ENCODE measurements around the gene ATP10B.
"Not testable (repeated sequence)": the region's sequence is repeated elsewhere in the genome, so short reads cannot be mapped to it uniquely, and the experiment has no call there.

The ATP10B gene
- 0 reads per million in 2 donors for total RNA-seq

GRCh38 chr5:160852049-160852448 is at the start of gene ATP10B:
Gene ATP10B, minus strand, starts transcription at chr5:160852211. Its CDS starts 164,137 bp downstream, at chr5:160688074.
- DNase-seq, result no peak

DNA sequence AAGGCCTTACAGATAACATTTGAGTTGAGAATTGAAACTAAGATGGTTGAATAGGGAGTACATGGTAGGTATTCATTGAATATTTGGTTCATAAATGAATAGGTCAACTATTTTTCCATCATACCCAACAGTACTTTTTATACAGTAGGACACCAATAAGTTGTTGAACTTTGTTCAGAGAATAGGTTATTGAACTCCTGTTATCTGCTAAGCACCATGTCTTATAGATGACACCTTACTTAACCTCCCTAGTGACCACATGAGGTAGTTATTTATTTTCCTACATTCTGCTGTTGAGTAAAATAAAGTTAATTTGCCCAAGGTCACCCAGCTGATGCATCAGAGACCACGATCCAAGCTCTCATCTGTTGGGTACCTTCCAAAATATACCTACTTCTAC is 49.6 kb upstream of the ATP10B start:
- DNase-seq, result no peak

DNA sequence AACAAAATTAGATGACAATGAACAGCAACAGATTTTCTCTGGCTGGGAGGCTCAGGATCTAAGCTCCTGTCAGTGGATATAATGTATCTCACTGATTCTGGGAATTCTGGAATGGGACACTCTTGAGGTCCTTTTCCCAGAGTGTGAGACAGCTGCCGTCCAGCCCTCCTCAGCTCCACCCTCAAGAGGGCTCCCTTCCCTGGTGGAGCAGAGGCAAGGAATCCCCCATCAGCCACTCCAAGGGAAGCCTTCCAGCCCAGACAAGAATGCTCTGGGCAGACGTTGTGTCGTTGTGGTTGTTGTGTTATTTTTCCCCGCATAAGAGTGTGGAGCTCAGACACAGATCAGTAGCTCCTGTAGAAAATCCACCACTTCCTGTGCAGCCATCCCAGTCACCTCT is 47.7 kb upstream of the ATP10B start:
- DNase-seq, result no peak

- DNase-seq, result not testable (repeated sequence)
These were observed 41.4 kb upstream of the ATP10B start for GRCh38 chr5:160893180-160893964.

GRCh38 chr5:160887780-160888179 is 35.8 kb upstream of the ATP10B start:
- DNase-seq, result no peak

DNA sequence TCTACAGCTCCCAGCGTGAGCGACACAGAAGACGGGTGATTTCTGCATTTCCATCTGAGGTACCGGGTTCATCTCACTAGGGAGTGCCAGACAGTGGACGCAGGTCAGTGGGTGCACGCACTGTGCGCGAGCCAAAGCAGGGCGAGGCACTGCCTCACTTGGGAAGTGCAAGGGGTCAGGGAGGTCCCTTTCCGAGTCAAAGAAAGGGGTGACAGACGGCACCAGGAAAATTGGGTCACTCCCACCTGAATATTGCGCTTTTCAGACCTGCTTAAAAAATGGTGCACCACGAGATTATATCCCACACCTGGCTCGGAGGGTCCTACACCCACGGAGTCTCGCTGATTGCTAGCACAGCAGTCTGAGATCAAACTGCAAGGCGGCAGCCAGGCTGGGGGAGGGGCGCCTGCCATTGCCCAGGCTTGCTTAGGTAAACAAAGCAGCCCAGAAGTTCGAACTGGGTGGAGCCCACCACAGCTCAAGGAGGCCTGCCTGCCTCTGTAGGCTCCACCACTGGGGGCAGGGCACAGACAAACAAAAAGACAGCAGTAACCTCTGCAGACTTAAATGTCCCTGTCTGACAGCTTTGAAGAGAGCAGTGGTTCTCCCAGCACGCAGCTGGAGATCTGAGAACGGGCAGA is 21.7 kb upstream of the ATP10B start:
- DNase-seq, result not testable (repeated sequence)

DNA sequence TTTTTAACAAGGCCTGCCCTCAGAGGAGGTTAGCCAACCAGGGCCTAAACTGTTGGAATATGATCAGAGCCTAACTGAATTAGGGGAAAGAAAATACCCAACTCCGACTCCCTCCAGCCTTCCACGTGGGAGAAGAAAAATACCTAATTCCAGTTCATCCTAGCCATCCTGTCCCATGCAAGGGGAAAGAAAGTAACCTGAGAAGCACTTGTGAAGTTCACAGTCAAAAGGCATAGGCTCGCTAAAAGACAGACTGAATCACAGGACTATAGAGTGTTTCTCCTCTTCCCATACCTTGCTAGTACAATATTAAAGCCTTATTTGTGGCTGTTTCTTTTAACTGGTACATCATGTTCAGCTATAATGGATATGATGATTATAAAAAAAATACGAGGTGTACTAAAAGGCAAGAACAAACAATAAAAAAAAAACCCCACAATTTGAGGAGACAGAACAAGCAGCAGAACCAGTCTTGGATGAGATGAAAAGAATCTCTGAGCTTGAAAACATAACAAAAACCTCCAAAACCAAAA is 18.0 kb upstream of the ATP10B start:
- no peak for DNase-seq

DNA sequence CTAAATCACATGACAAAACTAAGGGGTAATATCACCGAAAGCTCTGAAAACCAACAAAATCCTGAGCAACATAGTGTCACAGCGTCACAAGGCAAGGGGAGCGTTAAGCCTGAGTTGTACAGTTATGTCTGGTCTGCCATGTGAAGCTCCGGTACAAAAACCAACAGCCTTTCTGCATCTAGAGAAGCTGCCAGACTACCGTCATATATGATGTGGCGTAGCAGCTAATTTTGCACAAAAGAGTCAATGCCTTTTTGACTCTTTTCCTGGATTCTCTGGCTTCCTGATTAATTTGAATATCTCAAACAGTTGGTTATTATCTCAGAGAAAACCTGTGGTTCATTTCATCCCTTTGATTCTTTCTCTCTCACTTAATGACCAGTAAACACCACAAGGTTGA is 16.0 kb upstream of the ATP10B start:
- DNase-seq, result no peak

DNA sequence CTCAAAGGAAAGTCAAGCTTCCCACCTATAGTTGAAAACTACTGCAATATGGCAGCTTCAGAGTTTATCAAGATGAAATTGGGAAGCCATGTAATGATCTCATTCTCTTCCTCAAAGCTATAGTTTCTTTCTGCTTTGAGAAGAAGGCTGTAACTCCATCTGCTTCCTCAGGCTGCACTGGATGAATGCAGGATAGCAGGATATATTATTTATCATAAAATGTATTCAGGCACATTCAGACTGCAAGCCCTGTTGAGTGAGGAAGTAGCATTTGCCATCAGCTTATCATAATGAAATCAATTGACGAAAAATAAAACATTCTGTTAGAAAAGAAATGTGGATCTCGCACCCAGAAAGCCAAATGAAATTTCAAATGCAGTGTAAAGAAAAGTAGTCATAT is 560 bp downstream of the ATP10B start:
- DNase-seq, result no peak

DNA sequence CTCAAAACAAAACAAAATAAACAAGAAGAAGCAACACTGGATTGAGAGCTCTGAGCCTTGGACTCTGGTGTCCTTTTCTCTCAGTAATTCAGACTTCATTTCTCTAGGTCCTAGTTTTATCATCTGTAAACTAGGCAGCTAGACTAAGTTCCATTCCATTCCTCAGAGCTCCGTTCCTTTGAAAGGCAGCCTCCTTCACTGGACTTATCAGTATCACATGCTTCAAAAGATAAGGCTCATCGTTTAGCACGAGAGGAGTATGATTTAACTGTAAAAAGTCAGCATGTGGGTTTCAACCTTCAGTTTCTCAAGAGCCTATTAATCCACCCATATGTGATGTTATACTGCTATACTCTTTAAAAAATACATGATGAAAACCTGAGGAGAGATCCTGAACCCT is 1.6 kb downstream of the ATP10B start:
- DNase-seq, result no peak

DNA sequence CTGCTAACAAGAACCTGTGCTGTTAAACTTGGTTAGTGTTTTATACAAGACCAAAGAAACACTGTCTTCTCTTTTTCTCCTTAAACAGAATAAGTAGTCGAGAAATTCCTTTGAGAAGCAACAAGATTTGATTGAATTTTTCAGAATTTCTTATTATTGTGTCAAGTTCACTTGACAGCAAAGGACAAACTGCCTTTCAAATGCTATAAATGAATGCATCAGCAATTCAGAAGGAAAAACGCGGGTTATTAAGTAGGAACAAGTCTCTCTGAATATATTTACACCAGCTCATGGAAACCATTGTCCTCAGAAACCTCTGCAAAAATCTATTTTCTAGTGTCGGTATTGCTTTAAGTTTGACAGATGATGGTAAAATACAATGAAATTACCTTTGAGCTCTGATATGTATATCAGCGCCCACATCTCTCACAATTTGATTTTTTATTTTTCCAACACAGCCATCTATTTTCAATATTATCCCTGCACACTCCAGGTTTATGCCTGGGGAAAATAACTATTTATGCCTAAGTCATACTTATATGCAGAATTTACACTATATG is 4.4 kb downstream of the ATP10B start:
- no peak for DNase-seq

DNA sequence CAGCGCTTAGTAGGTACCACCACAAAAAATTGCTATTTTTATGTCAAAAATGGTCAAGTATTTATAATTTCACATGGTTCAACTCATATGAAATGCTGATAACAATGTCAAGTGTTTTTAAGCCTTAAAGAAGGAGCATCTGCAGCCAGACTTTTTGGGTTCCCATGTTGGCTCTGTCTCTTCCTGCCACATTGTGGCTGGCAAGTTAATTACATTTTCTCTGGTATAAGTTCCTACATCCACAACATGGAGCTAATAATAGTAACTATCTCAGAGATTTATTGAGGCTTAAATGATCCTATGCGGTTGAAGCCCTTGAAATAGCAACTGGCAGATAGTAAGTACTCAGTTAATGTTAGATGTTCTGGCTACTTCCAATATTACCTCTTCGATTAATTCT is 5.4 kb downstream of the ATP10B start:
- no peak for DNase-seq

GRCh38 chr5:160844177-160844576 is 7.8 kb downstream of the ATP10B start:
- no peak for DNase-seq

DNA sequence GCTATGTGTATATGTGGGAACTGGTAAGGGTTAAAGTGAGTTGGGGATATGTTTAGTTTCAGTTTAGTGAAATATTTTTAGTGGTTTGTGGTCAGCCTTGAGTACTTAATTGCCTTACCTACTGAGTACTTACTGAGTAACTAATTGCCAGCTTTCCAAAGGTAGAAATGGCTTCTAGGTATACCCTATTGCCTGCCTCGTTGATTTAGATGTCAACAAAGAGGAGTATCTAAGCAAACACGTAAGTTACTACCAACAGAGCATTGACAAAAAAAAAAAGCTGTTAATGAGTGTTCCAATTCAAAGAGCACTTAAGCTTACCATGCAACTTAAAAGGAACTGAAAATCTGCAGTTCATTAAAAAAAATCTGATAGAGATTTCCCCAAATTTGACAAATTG is 8.8 kb downstream of the ATP10B start:
- no peak for DNase-seq

- no peak for DNase-seq
These were observed 14.0 kb downstream of the ATP10B start for GRCh38 chr5:160837749-160838593.

DNA sequence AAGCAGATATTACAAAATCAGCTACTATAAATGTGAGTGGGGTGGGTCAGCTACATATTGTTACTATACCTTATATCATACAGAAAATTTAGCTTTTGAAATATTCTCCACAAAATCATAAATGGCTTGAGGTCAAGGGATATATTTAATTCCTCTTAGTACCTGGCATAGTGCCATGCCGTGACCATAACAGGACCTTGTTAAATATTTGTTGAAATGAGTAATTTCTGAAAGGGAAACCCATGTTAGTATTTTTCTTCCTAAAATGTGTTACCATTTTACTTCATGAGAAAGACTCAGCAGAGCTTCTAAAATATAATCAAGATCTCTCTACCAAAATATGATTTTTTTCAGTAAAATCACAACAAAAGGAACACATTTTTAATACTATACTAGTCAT is 14.8 kb downstream of the ATP10B start:
- DNase-seq, result no peak

- no peak for DNase-seq
These were observed 16.0 kb downstream of the ATP10B start for GRCh38 chr5:160835818-160836528.

GRCh38 chr5:160835376-160835775 is 16.6 kb downstream of the ATP10B start:
- no peak for DNase-seq

DNA sequence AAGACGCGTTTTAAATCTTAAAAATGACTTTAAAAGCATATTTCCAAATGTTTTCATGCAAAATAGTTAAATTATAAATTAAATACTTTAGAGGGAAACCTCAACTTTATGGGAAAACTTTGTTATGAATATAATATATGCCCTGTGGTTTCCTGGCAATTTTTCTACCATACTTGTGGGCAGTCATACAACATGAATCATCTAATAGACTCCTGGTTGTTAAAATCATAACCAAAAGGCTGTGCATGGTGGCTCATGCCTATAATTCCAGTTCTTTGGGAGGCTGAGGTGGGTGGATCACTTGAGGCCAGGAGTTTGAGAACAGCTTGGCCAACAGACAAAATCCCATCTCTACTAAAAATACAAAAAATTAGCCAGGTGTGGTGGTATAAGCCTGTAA is 18.2 kb downstream of the ATP10B start:
- no peak for DNase-seq

GRCh38 chr5:160831801-160832200 is 20.2 kb downstream of the ATP10B start:
- no peak for DNase-seq

- DNase-seq, result no peak
These were observed 27.6 kb downstream of the ATP10B start for GRCh38 chr5:160824301-160825001.

DNA sequence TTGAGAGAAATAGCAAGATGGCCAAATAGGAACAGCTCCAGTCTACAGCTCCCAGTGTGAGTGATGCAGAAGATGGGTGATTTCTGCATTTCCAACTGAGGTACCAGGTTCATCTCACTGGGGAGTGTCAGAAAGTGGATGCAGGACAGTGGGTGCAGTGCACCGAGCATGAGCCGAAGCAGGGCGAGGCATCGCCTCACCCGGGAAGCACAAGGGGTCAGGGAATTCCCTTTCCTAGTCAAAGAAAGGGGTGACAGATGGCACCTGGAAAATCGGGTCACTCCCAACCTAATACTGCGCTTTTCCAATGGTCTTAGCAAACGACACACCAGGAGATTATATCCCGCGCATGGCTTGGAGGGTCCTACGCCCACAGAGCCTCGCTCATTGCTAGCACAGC is 39.0 kb downstream of the ATP10B start:
- not testable (repeated sequence) for DNase-seq
